GM21576 (cell line): ENCODE results near the gene MAP6.

Experiments used
- ATAC-seq: cut with Tn5 transposase; IDR thresholded peaks from one replicate; pipeline ENCODE4 v1.9.1; 2021; ENCODE audit warnings: mild to moderate bottlenecking, moderate library complexity; ENCODE audit not compliant: unreplicated experiment

The MAP6 gene

DNA sequence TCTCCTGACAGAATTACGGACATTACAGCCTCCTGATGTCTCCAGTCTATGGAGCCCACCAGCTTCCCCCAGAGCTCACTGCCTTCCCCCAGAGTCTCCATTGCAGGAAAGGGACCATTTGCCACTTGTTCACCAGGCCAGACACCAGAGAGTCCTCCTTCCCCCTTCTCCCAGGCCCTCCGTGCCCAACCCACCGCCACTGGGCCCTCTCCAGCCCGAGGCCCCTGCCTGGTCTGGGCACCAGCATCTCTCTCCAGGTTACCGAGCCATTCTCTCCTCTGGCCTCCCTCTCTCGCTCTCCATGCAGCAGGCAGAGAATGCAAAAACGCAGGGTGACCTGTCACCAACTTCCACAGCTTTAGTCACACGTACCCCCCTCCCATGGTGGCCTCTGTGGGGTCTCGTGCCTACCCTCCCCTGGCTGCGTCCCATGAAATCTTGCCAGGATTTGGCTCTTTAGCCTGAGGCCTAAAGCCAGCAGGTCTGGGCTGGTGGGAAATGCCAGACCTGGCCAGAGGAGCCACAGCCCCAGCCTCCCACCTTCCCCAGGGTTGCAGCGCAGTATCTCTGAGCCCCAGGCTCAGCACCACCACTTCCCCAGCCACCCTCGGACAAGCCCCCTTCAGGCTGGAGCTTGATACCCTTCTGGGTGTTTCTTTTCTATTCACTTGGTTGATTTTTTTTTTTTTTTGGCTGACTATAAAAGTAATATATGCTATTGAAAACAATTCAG, 113.6 kb downstream of the MAP6 start:
- ATAC-seq = no peak

GRCh38 chr11:75554258-75555022, 114.4 kb downstream of the MAP6 start:
- no peak for ATAC-seq

GRCh38 chr11:75553889-75554257, 115.0 kb downstream of the MAP6 start:
- no peak for ATAC-seq

DNA sequence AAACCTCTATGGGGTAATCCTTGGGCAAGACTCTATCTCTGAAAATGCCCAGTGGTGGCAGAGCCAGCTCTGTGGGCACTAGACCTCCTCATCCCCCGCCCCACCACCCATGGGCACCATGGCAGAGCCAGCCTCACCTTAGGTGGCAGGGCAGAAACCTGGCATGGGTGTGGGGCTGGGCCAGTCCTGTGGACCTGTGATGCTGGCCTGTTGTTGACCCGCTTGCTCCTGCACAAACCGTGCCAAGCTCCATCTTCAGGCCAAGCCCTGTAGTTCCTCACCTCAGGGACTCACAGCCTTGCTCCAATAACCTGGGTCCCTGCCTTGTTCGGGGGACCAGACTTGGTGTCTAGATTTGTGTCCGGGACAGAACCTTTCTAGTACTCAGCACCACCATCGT, 115.7 kb downstream of the MAP6 start:
- no peak for ATAC-seq

- no peak for ATAC-seq
Observed at GRCh38 chr11:75549370-75549958, 119.4 kb downstream of the MAP6 start.

DNA sequence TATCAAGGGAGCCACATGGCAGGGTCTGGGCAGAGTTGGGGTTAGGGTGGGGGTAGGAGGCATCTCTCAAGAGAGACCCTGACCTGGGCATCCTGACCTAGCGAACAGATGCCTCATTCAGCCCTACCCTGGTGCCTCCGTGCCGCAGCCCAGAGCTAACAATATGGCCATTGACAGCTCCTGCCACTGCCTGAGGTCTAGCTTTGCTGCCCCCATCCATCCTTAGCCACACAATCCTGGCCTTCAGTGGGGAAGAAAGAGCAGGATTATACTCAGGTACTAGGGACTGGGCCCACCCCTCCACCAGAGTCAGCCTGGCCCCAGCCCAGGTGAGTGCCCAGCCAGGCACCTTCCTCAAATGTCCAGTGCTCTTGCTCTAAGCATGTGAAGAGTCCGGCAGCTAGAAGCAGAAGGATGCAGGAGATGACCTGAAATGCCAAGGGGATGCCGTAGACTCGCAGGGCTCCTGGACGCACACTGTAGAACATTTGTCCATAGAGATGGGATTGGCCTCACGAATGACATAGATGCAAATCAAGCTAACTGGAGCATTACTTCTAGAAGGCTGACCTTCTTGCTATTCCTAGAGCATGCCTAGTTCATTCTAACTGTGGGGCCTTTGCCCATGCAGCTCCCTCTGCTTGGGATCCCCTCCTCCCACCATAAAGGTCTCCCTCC, 120.1 kb downstream of the MAP6 start:
- ATAC-seq = no peak

DNA sequence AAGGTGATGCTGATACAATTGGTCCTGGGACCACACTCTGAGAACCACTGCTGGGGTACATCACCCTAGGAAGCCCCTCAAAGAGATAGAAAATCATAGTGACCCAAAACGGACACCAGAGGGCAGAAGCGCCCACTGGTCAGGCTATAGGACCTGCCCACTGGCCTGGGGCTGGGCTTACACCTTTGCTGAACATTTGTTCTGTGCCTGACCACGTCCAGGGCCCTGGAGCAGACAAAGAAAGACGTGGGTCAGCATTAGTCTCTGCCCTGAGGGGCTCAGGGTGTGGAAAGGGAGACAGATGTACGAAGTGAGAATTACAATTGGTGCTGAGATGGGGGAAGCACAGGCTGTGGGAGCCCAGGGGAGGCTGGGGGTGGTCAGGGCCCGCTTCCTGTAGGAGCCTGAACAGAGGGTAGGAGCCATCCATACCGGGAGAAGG, 121.2 kb downstream of the MAP6 start:
- no peak for ATAC-seq

DNA sequence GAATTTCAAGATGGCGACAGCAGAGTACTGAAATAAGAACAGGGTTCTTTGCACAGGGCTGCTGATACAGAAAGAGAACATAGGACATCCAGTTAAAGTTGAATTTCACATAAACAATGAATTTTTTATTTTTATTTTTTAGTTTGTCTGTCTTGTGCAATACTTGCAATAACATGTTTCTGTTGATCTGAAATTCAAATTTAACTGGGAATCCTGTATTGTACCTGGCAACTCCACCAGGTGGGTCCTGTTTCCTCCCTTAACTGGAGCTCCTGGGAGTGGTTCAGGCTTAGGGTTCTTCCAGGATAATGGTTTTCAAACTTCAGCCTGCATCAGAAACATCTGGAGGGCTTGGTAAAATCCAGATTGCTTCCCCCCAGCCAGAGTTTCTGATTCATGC, 121.7 kb downstream of the MAP6 start:
- no peak for ATAC-seq

DNA sequence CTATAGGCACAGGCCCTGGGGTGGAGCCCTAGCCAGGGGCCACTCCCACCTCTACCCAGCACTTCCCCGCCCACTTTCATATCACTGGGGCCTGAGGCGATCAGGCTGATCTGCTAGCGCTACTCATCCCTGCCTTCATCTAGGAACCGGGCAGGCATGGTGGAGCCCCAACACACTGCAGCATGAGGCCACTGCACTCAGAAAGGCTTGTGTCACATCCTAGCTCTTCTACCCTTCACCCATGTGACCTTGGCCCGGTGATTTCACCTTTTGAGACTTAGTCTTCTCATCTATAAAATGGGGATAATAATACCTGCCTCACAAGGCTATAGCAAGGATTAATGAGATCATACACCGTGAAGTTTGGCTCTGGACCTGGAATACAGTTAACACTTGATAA, 125.0 kb downstream of the MAP6 start:
- ATAC-seq = no peak

DNA sequence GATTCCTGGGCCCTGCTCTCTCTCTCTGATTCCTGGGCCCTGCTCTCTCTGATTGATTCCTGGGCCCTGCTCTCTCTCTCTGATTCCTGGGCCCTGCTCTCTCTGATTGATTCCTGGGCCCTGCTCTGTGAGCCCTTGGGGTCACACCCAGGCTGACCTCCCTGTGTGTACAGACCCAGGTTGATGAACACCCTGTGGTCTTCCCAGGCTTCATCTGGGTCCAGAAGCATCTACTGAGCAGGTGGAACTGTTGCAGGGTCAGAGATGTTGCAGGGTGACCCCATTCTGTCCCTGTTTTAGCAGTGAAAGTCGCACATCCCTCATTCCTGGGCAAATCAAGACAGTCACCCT, 126.8 kb downstream of the MAP6 start:
- no peak for ATAC-seq

DNA sequence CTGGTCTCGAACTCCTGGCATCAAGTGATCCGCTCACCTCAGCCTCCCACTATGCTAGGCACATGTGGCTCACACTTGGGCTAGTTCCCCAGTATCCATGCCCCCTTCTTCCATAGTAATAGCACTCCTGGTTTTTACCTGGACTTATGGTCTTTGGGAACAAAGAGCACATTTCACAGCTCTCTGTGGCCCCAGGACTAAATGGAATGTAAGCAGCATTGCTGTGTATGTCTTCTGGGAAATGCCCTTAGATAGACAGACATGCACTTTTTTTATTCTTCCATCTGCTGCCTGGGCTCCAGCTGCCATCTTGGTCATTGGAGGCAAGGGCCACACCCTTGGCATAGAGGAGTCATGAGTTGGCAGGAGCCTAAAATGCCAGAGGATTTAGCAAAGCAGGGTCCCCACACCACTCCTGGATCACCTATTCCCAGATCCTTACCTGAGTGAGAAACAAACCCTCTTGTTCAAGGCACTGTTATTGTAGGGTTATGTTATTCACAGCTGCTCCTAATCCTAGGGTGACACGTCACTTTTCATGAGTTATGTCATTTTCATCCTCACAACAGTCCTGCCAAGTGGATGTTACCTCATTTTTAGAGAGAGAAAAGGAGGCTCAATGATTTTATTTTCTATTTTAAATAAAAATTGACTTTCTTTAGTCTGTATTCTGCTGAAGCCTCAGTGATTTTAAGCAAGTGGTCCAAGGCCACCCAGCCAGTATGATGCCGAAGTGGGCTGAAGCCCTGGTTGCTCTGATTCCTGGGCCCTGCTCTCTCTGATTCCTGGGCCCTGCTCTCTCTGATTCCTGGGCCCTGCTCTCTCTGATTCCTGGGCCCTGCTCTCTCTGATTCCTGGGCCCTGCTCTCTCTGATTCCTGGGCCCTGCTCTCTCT, 127.4 kb downstream of the MAP6 start:
- no peak for ATAC-seq

GRCh38 chr11:75539459-75540334, 129.1 kb downstream of the MAP6 start:
- ATAC-seq = no peak

GRCh38 chr11:75538150-75538942, 130.5 kb downstream of the MAP6 start:
- ATAC-seq = no peak

- no peak for ATAC-seq
Observed at GRCh38 chr11:75537740-75538139, 131.1 kb downstream of the MAP6 start.
